HepG2 (cell line): ENCODE results near the gene NSFL1C. TPM values are rescaled to one million over a fixed set of nuclear protein-coding genes. Genes with fewer than 3 reads are reported as not detected.

Source experiments
- ARID2 ChIP-seq: sonication (generic); formaldehyde crosslinking; IDR thresholded peaks from 2 replicates; pipeline ENCODE4 v1.8.1; 2022; ENCODE audit warnings: mild to moderate bottlenecking, missing genetic modification reagents, borderline replicate concordance
- CENPT ChIP-seq: sonication (generic); formaldehyde crosslinking; IDR thresholded peaks from 2 replicates; pipeline ENCODE4 v1.8.0; 2022; ENCODE audit warnings: low read depth, mild to moderate bottlenecking, moderate library complexity, missing genetic modification reagents
- CREB1 ChIP-seq, 2 experiments: fragments of 450-650 bp in 1 of 2; IDR thresholded peaks; 2 replicates each; pipeline ENCODE4 v1.6.1; 2016 to 2017; ENCODE audit warnings: control low read depth in 1 of 2, mild to moderate bottlenecking in 1 of 2, missing compliant biosample characterization in 1 of 2, missing genetic modification characterization in 1 of 2
- ELK4 ChIP-seq: sonication (generic); formaldehyde crosslinking; IDR thresholded peaks from 2 replicates; pipeline ENCODE4 v1.9.0; 2021; ENCODE audit warnings: missing genetic modification reagents, borderline replicate concordance
- FOSL2 ChIP-seq: sonication (generic); formaldehyde crosslinking; IDR thresholded peaks from 2 replicates; pipeline ENCODE4 v1.4.0; 2020; ENCODE audit warnings: missing genetic modification reagents
- GABPA ChIP-seq, 2 experiments: IDR thresholded peaks; 2 replicates each; pipeline ENCODE4 v1.6.1; 2011 to 2016; ENCODE audit warnings: low read depth in 2 of 2, low read length in 1 of 2, missing biosample characterization in 1 of 2, missing genetic modification characterization in 1 of 2
- GATAD2A ChIP-seq: IDR thresholded peaks from 2 replicates; pipeline ENCODE4 v1.6.1; 2016
- HMGXB3 ChIP-seq: sonication (generic); formaldehyde crosslinking; IDR thresholded peaks from 2 replicates; pipeline ENCODE4 v1.4.0; 2020; ENCODE audit warnings: missing genetic modification reagents, borderline replicate concordance
- IKZF5 ChIP-seq: IDR thresholded peaks from 2 replicates; pipeline ENCODE4 v1.6.1; 2018; ENCODE audit warnings: missing genetic modification reagents, mild to moderate bottlenecking, missing compliant biosample characterization
- KDM1A ChIP-seq: IDR thresholded peaks from 2 replicates; pipeline ENCODE4 v1.6.1; 2016; ENCODE audit warnings: missing compliant biosample characterization
- KLF12 ChIP-seq: sonication (generic); formaldehyde crosslinking; IDR thresholded peaks from 2 replicates; pipeline ENCODE4 v1.4.0; 2020; ENCODE audit warnings: missing genetic modification reagents, borderline replicate concordance
- PATZ1 ChIP-seq: sonication (generic); formaldehyde crosslinking; IDR thresholded peaks from 2 replicates; pipeline ENCODE4 v1.4.0; 2020; ENCODE audit warnings: missing genetic modification reagents
- PHF21A ChIP-seq: sonication (generic); formaldehyde crosslinking; IDR thresholded peaks from 2 replicates; pipeline ENCODE4 v1.5.0; 2020; ENCODE audit warnings: mild to moderate bottlenecking, missing genetic modification reagents
- PLRG1 ChIP-seq: fragments of 450-650 bp; conservative IDR thresholded peaks from 2 replicates; pipeline ENCODE4 v1.6.1; 2016
- SMAD9 ChIP-seq: sonication (generic); formaldehyde crosslinking; IDR thresholded peaks from 2 replicates; pipeline ENCODE4 v1.5.1; 2020; ENCODE audit warnings: mild to moderate bottlenecking, missing genetic modification reagents
- SMARCE1 ChIP-seq: fragments of 450-650 bp; IDR thresholded peaks from 2 replicates; pipeline ENCODE4 v1.6.1; 2017; ENCODE audit warnings: borderline replicate concordance
- ZNF12 ChIP-seq: sonication (generic); formaldehyde crosslinking; IDR thresholded peaks from 2 replicates; pipeline ENCODE4 v1.5.0; 2020; ENCODE audit warnings: missing genetic modification reagents
- ZNF337 ChIP-seq: sonication (generic); formaldehyde crosslinking; IDR thresholded peaks from 2 replicates; pipeline ENCODE4 v1.5.1; 2020; ENCODE audit warnings: missing genetic modification reagents, low read depth, mild to moderate bottlenecking, borderline replicate concordance
- ZNF484 ChIP-seq: sonication (generic); formaldehyde crosslinking; IDR thresholded peaks from 2 replicates; pipeline ENCODE4 v1.5.1; 2020; ENCODE audit warnings: mild to moderate bottlenecking, low read depth, missing genetic modification reagents, borderline replicate concordance
- polyA plus RNA-seq, 8 experiments: library from polyadenylated mRNA; depleted of rRNA in 3 of 8; stranded (reverse) in 7 of 8; unstranded in 1 of 8; fragments of >200 nt; fragmentation: Illumina TruSeq in 4 of 8; extraction: Trizol in 4 of 8; gene quantifications; 2 replicates each; pipeline versions ENCODE4 v1.2.1 to v1.2.3, GENCODE V29; 2011 to 2016; ENCODE audit warnings: low read depth in 4 of 8, missing spikeins in 1 of 8, mixed read lengths in 1 of 8; ENCODE audit not compliant: insufficient read depth in 1 of 8
- total RNA-seq, 5 experiments: library from RNA; depleted of rRNA; stranded (reverse); fragments of >200 nt; fragmentation: Illumina TruSeq; extraction: Trizol; gene quantifications; 2 replicates each; pipeline ENCODE4 v1.2.3, GENCODE V29; 2016; ENCODE audit warnings: low read depth in 1 of 5

NSFL1C gene
- total and polyA plus RNA-seq, 2 of the 13 experiments (the other 11 are each of a cell fraction or from before 2014, with no cell fraction given), result 22.9 to 62.7 TPM

GRCh38 chr20:1415667-1416468, 50.8 kb downstream of the NSFL1C start (continued):
- TF ChIP-seq CENPT (CRISPR knock-in tag), result no peak
- TF ChIP-seq KDM1A, result peak; percentile 100
- TF ChIP-seq IKZF5 (CRISPR knock-in tag), result peak; percentile 79; the same call in 1 of the 2 replicates
- TF ChIP-seq PATZ1, result peak; percentile 36; the same call in 1 of the 2 replicates
- no peak for TF ChIP-seq KLF12 (CRISPR knock-in tag)
- TF ChIP-seq ZNF337, result no peak
- TF ChIP-seq ZNF484 (CRISPR knock-in tag), result no peak
- no peak for TF ChIP-seq PLRG1
- peak; percentile 85 for TF ChIP-seq ZNF12 (CRISPR knock-in tag)
- no peak for TF ChIP-seq SMAD9 (CRISPR knock-in tag)
- TF ChIP-seq ARID2 (CRISPR knock-in tag), result no peak
- peak; percentile 100 for TF ChIP-seq FOSL2 (CRISPR knock-in tag)
- TF ChIP-seq GATAD2A (CRISPR knock-in tag), result peak; percentile 90
- TF ChIP-seq CREB1 (IDR thresholded peaks at IDR 0.05), result peak; percentile 78; the same call in 1 of the 2 replicates
- peak; percentile 41; the same call in 1 of the 2 replicates for TF ChIP-seq CREB1 (CRISPR knock-in tag; IDR thresholded peaks at IDR 0.05)
- peak; percentile 97 for TF ChIP-seq SMARCE1
- no peak for TF ChIP-seq PHF21A
- TF ChIP-seq HMGXB3, result peak; percentile 89
- 0 out of 2 replicates have a peak, but pooled peaks have one; percentile 17 for TF ChIP-seq GABPA (IDR thresholded peaks at IDR 0.05; ENCODE audit: low read depth, low read length)
- peak; percentile 77 for TF ChIP-seq GABPA (CRISPR knock-in tag; IDR thresholded peaks at IDR 0.05; ENCODE audit: low read depth)
- no peak for TF ChIP-seq ELK4 (CRISPR knock-in tag)
